Astrocyte of the spinal cord (primary cell): ENCODE results near the gene RAVER2.

Experiments
- DNase-seq: peaks from one replicate; pipeline ENCODE4 v3.0.0; 2011; ENCODE audit warnings: low read depth, low spot score
- H3K4me3 ChIP-seq: 2 replicates; pipeline ENCODE4 v1.5.1; 2011; ENCODE audit warnings: low read depth, mild to moderate bottlenecking, low read length, moderate library complexity
- in situ Hi-C: cut with HindIII; loops from 2 replicates; pipeline ENCODE4 v1.10.0; 2017; ENCODE audit warnings: low sequenced_read_pairs
- TF ChIP-seq, protein P1 (sequence below): IDR thresholded peaks from 2 replicates; pipeline ENCODE4 v1.5.1; 2012; ENCODE audit warnings: low read depth, mild to moderate bottlenecking, low read length, inconsistent platforms

The RAVER2 gene

GRCh38 chr1:64822621-64823020, 77.7 kb downstream of the RAVER2 start:
- TF ChIP-seq, protein P1, sequence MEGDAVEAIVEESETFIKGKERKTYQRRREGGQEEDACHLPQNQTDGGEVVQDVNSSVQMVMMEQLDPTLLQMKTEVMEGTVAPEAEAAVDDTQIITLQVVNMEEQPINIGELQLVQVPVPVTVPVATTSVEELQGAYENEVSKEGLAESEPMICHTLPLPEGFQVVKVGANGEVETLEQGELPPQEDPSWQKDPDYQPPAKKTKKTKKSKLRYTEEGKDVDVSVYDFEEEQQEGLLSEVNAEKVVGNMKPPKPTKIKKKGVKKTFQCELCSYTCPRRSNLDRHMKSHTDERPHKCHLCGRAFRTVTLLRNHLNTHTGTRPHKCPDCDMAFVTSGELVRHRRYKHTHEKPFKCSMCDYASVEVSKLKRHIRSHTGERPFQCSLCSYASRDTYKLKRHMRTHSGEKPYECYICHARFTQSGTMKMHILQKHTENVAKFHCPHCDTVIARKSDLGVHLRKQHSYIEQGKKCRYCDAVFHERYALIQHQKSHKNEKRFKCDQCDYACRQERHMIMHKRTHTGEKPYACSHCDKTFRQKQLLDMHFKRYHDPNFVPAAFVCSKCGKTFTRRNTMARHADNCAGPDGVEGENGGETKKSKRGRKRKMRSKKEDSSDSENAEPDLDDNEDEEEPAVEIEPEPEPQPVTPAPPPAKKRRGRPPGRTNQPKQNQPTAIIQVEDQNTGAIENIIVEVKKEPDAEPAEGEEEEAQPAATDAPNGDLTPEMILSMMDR: no peak
- in situ Hi-C loops: no loop called here
- no peak overlapping the region for H3K4me3 ChIP-seq
- DNase-seq: no peak

DNA sequence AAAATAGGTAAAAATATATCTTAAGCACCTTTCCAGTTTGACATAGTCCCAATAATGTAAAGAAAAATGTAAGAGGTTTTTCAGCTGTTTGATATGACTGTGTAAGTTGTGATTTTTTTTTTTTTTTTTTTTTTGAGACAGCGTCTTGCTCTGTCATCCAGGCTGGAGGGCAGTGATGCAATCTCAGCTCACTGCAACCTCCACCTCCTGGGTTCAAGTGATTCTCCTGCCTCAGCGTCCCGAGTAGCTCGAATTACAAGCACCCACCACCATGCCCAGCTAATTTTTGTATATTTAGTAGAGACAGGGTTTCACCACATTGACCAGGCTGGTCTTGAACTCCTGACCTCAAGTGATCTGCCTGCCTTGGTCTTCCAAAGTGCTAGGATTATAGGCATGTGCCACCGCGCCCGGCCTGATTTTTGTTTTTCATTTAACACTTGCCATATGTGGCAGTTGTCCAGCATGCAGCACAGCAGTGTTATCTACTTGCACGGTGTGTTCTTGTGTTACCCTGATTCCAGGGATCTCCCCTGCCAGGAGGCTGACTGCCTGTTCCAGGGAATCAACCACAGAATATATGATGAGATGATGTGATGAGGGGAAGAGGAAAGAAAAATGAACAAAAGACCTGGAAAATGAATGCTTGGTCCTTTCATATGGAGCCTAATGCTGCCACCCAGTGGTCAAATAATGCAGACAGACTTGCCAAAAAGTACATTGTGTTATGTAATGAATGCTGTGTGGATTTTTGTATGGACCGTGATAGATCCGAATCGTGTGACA, 79.0 kb downstream of the RAVER2 start:
- in situ Hi-C loops: no loop called here
- H3K4me3 ChIP-seq: no peak overlapping the region
- TF ChIP-seq, protein P1: peak; percentile 70
- DNase-seq: peak; percentile 80

GRCh38 chr1:64826991-64827390, 82.1 kb downstream of the RAVER2 start:
- in situ Hi-C loops: no loop called here
- TF ChIP-seq, protein P1: no peak
- no peak overlapping the region for H3K4me3 ChIP-seq
- DNase-seq: no peak

DNA sequence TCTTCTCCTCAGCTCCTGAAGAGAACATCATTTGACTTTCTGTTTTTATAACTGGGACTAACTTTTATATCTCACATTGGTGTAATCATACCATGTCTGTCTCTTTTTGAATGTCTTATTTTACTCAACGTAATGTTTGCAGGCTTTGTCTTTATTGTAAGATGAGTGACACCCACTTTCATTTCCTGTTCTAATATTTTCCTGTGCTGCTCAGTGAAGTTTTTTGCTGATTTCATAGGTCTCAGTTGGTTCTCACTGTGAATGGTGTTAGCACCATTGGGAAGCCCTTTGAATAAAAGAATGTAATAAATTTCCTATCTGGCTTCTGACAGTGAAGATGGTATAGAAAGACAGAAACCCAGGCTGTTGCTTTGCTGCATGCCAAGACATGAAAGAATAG, 84.0 kb downstream of the RAVER2 start:
- in situ Hi-C loops: no loop called here
- DNase-seq: no peak
- TF ChIP-seq, protein P1: no peak
- no peak overlapping the region for H3K4me3 ChIP-seq

GRCh38 chr1:64829411-64830029, 84.6 kb downstream of the RAVER2 start:
- H3K4me3 ChIP-seq: no peak overlapping the region
- no peak for DNase-seq
- in situ Hi-C loops: no loop called here
- TF ChIP-seq, protein P1: no peak

DNA sequence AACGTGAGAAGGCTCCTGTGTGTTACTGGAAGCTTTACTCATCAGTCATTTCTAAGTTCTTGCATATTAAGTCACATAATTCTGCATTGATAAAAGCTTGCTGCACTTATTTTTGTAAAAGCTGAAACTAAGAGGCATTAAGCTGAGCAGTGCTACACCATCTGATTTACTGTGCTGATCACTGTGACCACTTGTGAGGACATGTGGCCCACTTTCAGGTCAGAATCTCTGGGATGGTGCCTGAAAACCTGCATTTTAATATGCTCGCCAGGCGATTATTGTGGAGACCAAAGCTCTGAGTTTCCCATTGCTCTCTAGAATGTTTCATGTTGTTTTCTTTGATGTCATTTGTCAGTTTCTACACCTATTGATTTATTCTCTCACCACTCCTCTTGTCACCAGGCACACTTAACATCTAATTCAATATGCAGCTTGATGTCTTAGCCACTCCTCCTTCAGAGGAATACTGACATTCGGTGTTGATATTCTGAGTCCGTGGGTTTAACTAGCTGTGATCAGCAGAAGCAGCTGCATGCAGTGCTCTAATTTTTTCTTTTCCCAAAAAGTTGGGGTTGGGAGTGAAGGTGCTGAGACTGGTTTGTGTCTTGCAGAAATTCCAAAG, 85.3 kb downstream of the RAVER2 start:
- H3K4me3 ChIP-seq: no peak overlapping the region
- TF ChIP-seq, protein P1: no peak
- no peak for DNase-seq
- in situ Hi-C loops: no loop called here
